Measurements from ENCODE around the gene EFTUD2.

Gene EFTUD2

GRCh38 chr17:44909681-44910144 is 10.5 kb upstream of the EFTUD2 start:
- TF ChIP-seq CTCF (IDR thresholded peaks at IDR 0.05) = no peak
- Histone ChIP-seq H3K9me3 (ENCODE audit: control insufficient read depth, low read length) (no peaks in the 10 kb centered on the region), H3K27me3 (ENCODE audit: control insufficient read depth, insufficient read depth, low read length) (no peaks in the 10 kb centered on the region), H3K4me2 (ENCODE audit: low read length) (no peak overlapping the region), H3K4me3 (ENCODE audit: low read depth, low read length) (no peak overlapping the region), H3K9ac (no peak overlapping the region), H3K79me2 (no peaks in the 10 kb centered on the region), H2AFZ (no peak overlapping the region), H3K4me1 (no peaks in the 10 kb centered on the region), H3K36me3 (ENCODE audit: control insufficient read depth, insufficient read depth, low read length) (no peaks in the 10 kb centered on the region), H3K27ac (no peak overlapping the region)

- no peaks in the 10 kb centered on the region for H3K27me3 ChIP-seq (ENCODE audit: control insufficient read depth, insufficient read depth, low read length)
- H3K4me2 ChIP-seq (ENCODE audit: low read length) = no peak overlapping the region
- no peak overlapping the region for H2AFZ ChIP-seq
- no peaks in the 10 kb centered on the region for H3K79me2 ChIP-seq
- no peak overlapping the region for H3K4me3 ChIP-seq (ENCODE audit: low read depth, low read length)
- no peak overlapping the region for H3K27ac ChIP-seq
- no peaks in the 10 kb centered on the region for H3K4me1 ChIP-seq
- no peaks in the 10 kb centered on the region for H3K9me3 ChIP-seq (ENCODE audit: control insufficient read depth, low read length)
- no peak for TF ChIP-seq CTCF (IDR thresholded peaks at IDR 0.05)
- no peaks in the 10 kb centered on the region for H3K36me3 ChIP-seq (ENCODE audit: control insufficient read depth, insufficient read depth, low read length)
- H3K9ac ChIP-seq = no peak overlapping the region
Observed at GRCh38 chr17:44908761-44909326, 9.6 kb upstream of the EFTUD2 start.

GRCh38 chr17:44907729-44908470 is 8.7 kb upstream of the EFTUD2 start:
- Histone ChIP-seq H3K27me3 (ENCODE audit: control insufficient read depth, insufficient read depth, low read length) (no peaks in the 10 kb centered on the region), H3K9me3 (ENCODE audit: control insufficient read depth, low read length) (no peaks in the 10 kb centered on the region), H3K36me3 (ENCODE audit: control insufficient read depth, insufficient read depth, low read length) (no peaks in the 10 kb centered on the region), H3K4me2 (ENCODE audit: low read length) (no peak overlapping the region), H3K9ac (no peak overlapping the region), H3K4me1 (no peaks in the 10 kb centered on the region), H3K27ac (no peak overlapping the region), H3K79me2 (no peaks in the 10 kb centered on the region), H2AFZ (no peak overlapping the region), H3K4me3 (ENCODE audit: low read depth, low read length) (no peak overlapping the region)
- TF ChIP-seq CTCF (IDR thresholded peaks at IDR 0.05) = no peak

GRCh38 chr17:44906763-44907728 is 7.8 kb upstream of the EFTUD2 start:
- Histone ChIP-seq H3K27ac (no peak overlapping the region), H3K9me3 (ENCODE audit: control insufficient read depth, low read length) (no peaks in the 10 kb centered on the region), H2AFZ (no peak overlapping the region), H3K79me2 (no peaks in the 10 kb centered on the region), H3K4me3 (ENCODE audit: low read depth, low read length) (no peak overlapping the region), H3K9ac (no peak overlapping the region), H3K36me3 (ENCODE audit: control insufficient read depth, insufficient read depth, low read length) (no peaks in the 10 kb centered on the region), H3K4me2 (ENCODE audit: low read length) (no peak overlapping the region), H3K27me3 (ENCODE audit: control insufficient read depth, insufficient read depth, low read length) (no peaks in the 10 kb centered on the region), H3K4me1 (no peaks in the 10 kb centered on the region)
- no peak for TF ChIP-seq CTCF (IDR thresholded peaks at IDR 0.05)

All from parathyroid adenoma (tissue), 2 donors.